Panc1 (cell line): ENCODE measurements around the gene PSME3IP1. TPM values are rescaled to one million over a fixed set of nuclear protein-coding genes. Genes with fewer than 3 reads are reported as not detected.
"Not testable (repeated sequence)": the region's sequence is repeated elsewhere in the genome, so short reads cannot be mapped to it uniquely, and the experiment has no call there.

Source experiments
- ATAC-seq: fragments of 200-7000 bp; cut with Tn5 transposase; 2 replicates; pipeline ENCODE4 v1.9.1; 2020; ENCODE audit warnings: mild to moderate bottlenecking, moderate library complexity
- BruUV-seq: library from RNA; stranded (reverse); fragments of 400-500 nt; replicated peaks from 2 replicates; lab custom pipeline; 2021; lab: Mats Ljungman, UMichigan
- CTCF ChIA-PET: fragments of 300-600 bp; sonication (Branson Sonifier 250); formaldehyde crosslinking; loops from one replicate; lab custom pipeline; 2022; ENCODE audit warnings: antibody characterized with exemption; lab: Charles Lee
- POLR2A ChIA-PET: fragments of 300-600 bp; sonication (Branson Sonifier 250); formaldehyde crosslinking; loops from one replicate; lab custom pipeline; 2022; ENCODE audit warnings: antibody characterized with exemption; lab: Charles Lee
- DNase-seq: peaks from one replicate; pipeline ENCODE4 v3.0.0-alpha.2; 2010; ENCODE audit warnings: low read depth, low spot score
- H3K27ac ChIP-seq: 2 replicates; pipeline ENCODE4 v1.5.1; 2011; ENCODE audit warnings: mild to moderate bottlenecking, low read length, inconsistent platforms
- H3K27me3 ChIP-seq: fragments of 200-500 bp; sonication (Bioruptor generic); 2 replicates; pipeline ENCODE4 v1.6.0; 2014; ENCODE audit warnings: low read length, inconsistent platforms; ENCODE audit not compliant: control insufficient read depth, insufficient read depth
- H3K36me3 ChIP-seq: fragments of 200-500 bp; sonication (Bioruptor generic); 2 replicates; pipeline ENCODE4 v1.5.1; 2014; ENCODE audit warnings: inconsistent platforms, mild to moderate bottlenecking, low read length, moderate library complexity; ENCODE audit not compliant: control insufficient read depth, insufficient read depth
- H3K4me1 ChIP-seq: 2 replicates; pipeline ENCODE4 v1.5.1; 2011; ENCODE audit warnings: inconsistent platforms, mild to moderate bottlenecking, low read length, moderate library complexity; ENCODE audit not compliant: control insufficient read depth, insufficient read depth
- H3K4me3 ChIP-seq, 2 experiments: 2 replicates each; pipeline ENCODE4 v1.5.1; 2011 to 2012; ENCODE audit warnings: low read depth in 2 of 2, low read length in 2 of 2, mild to moderate bottlenecking in 2 of 2, inconsistent platforms in 1 of 2, moderate library complexity in 1 of 2
- H3K9me3 ChIP-seq: fragments of 200-500 bp; sonication (Bioruptor generic); 2 replicates; pipeline ENCODE4 v1.5.1; 2014; ENCODE audit warnings: low read depth, mild to moderate bottlenecking, inconsistent platforms, low read length, moderate library complexity; ENCODE audit not compliant: control insufficient read depth, insufficient read depth
- POLR2AphosphoS5 ChIP-seq: IDR thresholded peaks from 2 replicates; pipeline ENCODE4 v1.6.1; 2012; ENCODE audit warnings: mild to moderate bottlenecking, low read depth, low read length, moderate library complexity
- SIN3A ChIP-seq: IDR thresholded peaks from 2 replicates; pipeline ENCODE4 v1.6.1; 2012; ENCODE audit warnings: low read depth, mild to moderate bottlenecking, low read length, moderate library complexity, borderline replicate concordance; ENCODE audit not compliant: insufficient read depth
- TCF7L2 ChIP-seq: IDR thresholded peaks from 2 replicates; pipeline ENCODE4 v1.6.1; 2011; ENCODE audit warnings: mild to moderate bottlenecking, low read depth, low read length, inconsistent platforms
- in situ Hi-C: cut with HindIII; loops from 2 replicates; pipeline ENCODE4 v1.10.0; 2016; ENCODE audit warnings: low sequenced_read_pairs, low pct_unique_long_range_greater_than_20kb
- intact Hi-C: fragments of 100-400 bp; cut with micrococcal nuclease; formaldehyde crosslinking; loops from one replicate; pipeline ENCODE4 v1.10.0; 2022; ENCODE audit not compliant: unreplicated experiment
- total RNA-seq: library from RNA; stranded (reverse); gene quantifications from one replicate; pipeline ENCODE4 v1.2.1, GENCODE V29; 2021; ENCODE audit not compliant: unreplicated experiment
- TF ChIP-seq, protein P1 (sequence below): fragments of 450-650 bp; IDR thresholded peaks from 2 replicates; pipeline ENCODE4 v1.5.1; 2017; ENCODE audit warnings: mild to moderate bottlenecking
- TF ChIP-seq, protein P2 (sequence below), 2 experiments: IDR thresholded peaks; 2 replicates each; pipeline ENCODE4 v1.6.1; 2011 to 2012; ENCODE audit warnings: low read depth in 2 of 2, control low read depth in 1 of 2, low read length in 1 of 2, mild to moderate bottlenecking in 1 of 2, moderate library complexity in 1 of 2; ENCODE audit not compliant: insufficient read depth in 1 of 2

PSME3IP1 gene
- total RNA-seq, 1 experiment from 2014 or later: 67.6 TPM

DNA sequence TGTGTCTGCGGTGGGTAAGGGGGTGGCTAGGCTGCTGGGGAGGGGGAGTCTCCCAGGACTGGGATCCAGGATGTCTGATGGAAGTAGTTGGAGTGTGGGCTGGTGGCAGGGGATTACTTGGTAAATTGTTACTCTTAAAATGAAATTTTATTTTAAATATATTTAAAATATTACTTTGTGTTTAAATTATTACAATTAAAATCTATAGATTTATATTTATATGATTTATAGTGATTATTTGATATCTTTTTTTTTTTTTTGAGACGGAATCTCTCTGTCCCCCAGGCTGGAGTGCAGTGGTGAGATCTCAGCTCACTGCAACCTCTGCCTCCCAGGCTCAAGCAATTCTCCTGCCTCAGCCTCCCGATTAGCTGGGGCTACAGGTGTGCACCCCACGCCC is 74.9 kb downstream of the PSME3IP1 start:
- no peaks in the 10 kb centered on the region for H3K27me3 ChIP-seq
- no peaks in the 10 kb centered on the region for H3K36me3 ChIP-seq
- H3K4me1 ChIP-seq: peaks cover 10% of the 10 kb centered on the region
- H3K4me3 ChIP-seq: no peak overlapping the region
- TF ChIP-seq SIN3A (no peak), TCF7L2 (no peak), POLR2AphosphoS5 (no peak)
- TF ChIP-seq, protein P1, sequence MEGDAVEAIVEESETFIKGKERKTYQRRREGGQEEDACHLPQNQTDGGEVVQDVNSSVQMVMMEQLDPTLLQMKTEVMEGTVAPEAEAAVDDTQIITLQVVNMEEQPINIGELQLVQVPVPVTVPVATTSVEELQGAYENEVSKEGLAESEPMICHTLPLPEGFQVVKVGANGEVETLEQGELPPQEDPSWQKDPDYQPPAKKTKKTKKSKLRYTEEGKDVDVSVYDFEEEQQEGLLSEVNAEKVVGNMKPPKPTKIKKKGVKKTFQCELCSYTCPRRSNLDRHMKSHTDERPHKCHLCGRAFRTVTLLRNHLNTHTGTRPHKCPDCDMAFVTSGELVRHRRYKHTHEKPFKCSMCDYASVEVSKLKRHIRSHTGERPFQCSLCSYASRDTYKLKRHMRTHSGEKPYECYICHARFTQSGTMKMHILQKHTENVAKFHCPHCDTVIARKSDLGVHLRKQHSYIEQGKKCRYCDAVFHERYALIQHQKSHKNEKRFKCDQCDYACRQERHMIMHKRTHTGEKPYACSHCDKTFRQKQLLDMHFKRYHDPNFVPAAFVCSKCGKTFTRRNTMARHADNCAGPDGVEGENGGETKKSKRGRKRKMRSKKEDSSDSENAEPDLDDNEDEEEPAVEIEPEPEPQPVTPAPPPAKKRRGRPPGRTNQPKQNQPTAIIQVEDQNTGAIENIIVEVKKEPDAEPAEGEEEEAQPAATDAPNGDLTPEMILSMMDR: no peak
- TF ChIP-seq, protein P2, sequence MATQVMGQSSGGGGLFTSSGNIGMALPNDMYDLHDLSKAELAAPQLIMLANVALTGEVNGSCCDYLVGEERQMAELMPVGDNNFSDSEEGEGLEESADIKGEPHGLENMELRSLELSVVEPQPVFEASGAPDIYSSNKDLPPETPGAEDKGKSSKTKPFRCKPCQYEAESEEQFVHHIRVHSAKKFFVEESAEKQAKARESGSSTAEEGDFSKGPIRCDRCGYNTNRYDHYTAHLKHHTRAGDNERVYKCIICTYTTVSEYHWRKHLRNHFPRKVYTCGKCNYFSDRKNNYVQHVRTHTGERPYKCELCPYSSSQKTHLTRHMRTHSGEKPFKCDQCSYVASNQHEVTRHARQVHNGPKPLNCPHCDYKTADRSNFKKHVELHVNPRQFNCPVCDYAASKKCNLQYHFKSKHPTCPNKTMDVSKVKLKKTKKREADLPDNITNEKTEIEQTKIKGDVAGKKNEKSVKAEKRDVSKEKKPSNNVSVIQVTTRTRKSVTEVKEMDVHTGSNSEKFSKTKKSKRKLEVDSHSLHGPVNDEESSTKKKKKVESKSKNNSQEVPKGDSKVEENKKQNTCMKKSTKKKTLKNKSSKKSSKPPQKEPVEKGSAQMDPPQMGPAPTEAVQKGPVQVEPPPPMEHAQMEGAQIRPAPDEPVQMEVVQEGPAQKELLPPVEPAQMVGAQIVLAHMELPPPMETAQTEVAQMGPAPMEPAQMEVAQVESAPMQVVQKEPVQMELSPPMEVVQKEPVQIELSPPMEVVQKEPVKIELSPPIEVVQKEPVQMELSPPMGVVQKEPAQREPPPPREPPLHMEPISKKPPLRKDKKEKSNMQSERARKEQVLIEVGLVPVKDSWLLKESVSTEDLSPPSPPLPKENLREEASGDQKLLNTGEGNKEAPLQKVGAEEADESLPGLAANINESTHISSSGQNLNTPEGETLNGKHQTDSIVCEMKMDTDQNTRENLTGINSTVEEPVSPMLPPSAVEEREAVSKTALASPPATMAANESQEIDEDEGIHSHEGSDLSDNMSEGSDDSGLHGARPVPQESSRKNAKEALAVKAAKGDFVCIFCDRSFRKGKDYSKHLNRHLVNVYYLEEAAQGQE (IDR thresholded peaks at IDR 0.05; ENCODE audit: insufficient read depth in 1 of 2, low read depth in 2 of 2, low read length in 1 of 2): no peak
- H3K27ac ChIP-seq: no peak overlapping the region
- ChIA-PET POLR2A (interaction anchor here (0.7 kb wide), 1 partner anchor 26 kb away, joined by 3 read pairs; no protein-coding TSS in a partner anchor), CTCF (no interaction called here)
- BruUV-seq: no TSS peak
- intact Hi-C loops (no loop called here), in situ Hi-C loops (no loop called here)
- ATAC-seq (no peak), DNase-seq (no peak)
- no peaks in the 10 kb centered on the region for H3K9me3 ChIP-seq

DNA sequence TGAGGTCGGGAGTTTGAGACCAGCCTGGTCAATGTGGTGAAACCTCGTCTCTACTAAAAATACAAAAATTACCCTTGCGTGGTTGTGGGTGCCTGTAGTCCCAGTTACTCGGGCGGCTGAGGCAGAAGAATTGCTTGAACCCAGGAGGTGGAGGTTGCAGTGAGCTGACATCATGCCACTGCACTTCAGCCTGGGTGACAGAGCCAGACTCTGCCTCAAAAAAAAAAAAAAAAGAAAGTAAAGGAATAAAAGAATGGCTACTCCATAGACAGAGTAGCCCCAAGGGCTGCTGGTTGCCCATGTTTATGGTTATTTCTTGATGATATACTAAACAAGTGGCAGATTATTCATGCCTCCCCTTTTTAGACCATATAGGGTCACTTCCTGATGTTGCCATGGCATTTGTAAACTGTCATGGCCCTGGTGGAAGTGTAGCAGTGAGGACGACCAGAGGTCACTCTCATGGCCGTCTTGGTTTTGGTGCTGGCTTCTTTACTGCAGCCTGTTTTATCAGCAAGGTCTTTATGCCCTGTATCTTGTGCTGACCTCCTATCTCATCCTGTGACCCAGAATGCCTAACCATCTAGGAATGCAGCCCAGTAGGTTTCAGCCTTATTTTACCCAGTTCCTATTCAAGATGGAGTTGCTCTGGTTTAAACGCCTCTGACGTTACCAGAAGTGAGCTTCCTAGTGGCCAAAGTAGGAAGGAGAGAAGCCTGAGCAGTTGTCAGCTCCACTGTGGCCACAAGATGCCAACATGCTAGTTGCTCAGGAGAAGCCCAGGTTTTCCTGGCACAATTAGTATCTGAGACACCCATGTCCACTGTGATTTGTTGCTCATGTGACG is 76.4 kb downstream of the PSME3IP1 start:
- ATAC-seq, H3K9me3 ChIP-seq, H3K36me3 ChIP-seq, H3K27me3 ChIP-seq, DNase-seq, H3K27ac ChIP-seq, BruUV-seq, H3K4me3 ChIP-seq, in situ Hi-C loops, intact Hi-C loops: not testable (repeated sequence)
- peaks cover 22% of the 10 kb centered on the region for H3K4me1 ChIP-seq
- POLR2A ChIA-PET: interaction anchor here (0.6 kb wide), 1 partner anchor 17 kb away, joined by 4 read pairs; the partner anchor contains the start of gene CPNE2
- CTCF ChIA-PET: interaction anchor here (0.6 kb wide), 1 partner anchor 63 kb away, joined by 4 read pairs; no protein-coding TSS in a partner anchor

DNA sequence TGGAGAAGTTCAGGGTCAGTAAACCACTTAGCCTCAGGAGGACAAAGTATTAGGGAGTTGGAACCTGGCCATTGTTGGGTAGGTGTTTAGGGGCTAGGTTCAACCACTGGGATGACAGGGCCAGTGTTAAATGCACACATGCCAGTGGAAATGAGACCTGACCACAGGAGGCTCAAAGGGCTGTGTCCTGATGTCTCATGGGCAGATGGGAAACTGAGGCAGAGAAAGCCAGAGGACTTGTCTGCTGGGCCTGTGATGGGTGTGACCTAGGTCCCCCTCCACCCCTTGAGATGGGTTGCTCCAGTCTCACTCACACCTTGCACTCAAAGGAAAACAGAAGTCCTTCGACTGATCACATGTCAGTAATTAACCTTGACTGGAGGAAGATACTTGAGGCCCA is 77.4 kb downstream of the PSME3IP1 start:
- ATAC-seq: no peak
- no peak for DNase-seq
- POLR2A ChIA-PET: no interaction called here
- BruUV-seq: no TSS peak
- CTCF ChIA-PET: no interaction called here
- TF ChIP-seq, protein P1: no peak
- TF ChIP-seq TCF7L2 (no peak), POLR2AphosphoS5 (no peak), SIN3A (no peak)
- TF ChIP-seq, protein P2 (IDR thresholded peaks at IDR 0.05; ENCODE audit: insufficient read depth in 1 of 2, low read depth in 2 of 2, low read length in 1 of 2): no peak
- H3K27me3 ChIP-seq: no peaks in the 10 kb centered on the region
- H3K27ac ChIP-seq: no peak overlapping the region
- no peaks in the 10 kb centered on the region for H3K9me3 ChIP-seq
- in situ Hi-C loops (no loop called here), intact Hi-C loops (no loop called here)
- no peak overlapping the region for H3K4me3 ChIP-seq
- peaks cover 22% of the 10 kb centered on the region for H3K4me1 ChIP-seq
- no peaks in the 10 kb centered on the region for H3K36me3 ChIP-seq
